ENCODE measurements around the gene SCN3A. TPM values are rescaled to one million over a fixed set of nuclear protein-coding genes. Genes with fewer than 3 reads are reported as not detected.

SCN3A gene
- total and polyA plus RNA-seq, 4 donors: 0.06 to 2.3 (median 0.43) TPM

DNA sequence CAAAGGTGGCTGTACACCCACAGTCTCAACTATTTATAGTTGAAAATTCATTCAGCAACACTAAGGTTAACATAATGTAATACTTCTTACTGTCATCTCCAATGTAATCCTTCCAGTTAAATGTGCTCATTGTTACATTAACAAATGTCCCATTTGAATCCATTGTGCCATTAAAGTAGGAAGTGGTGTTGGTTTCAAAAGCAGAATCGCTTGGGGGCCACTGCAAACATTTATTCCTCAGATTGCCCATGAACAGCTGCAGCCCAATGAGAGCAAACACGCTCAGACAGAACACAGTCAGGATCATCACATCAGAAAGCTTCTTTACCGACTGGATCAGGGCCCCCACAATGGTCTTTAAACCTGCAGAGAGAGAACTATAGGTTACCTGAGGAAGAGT is 41.4 kb downstream of the SCN3A start:
- H3K27ac ChIP-seq (ENCODE audit: low read depth in 1 of 2, low read length in 1 of 2): no peak overlapping the region
- ATAC-seq (ENCODE audit: insufficient read depth, low FRiP score) (no peak), DNase-seq (no peak)
- no peak overlapping the region for H3K4me3 ChIP-seq
- H3K4me1 ChIP-seq (ENCODE audit: control insufficient read depth in 5 of 5, insufficient read depth in 5 of 5, low read length in 5 of 5): no peaks in the 10 kb centered on the region
- no peaks in the 10 kb centered on the region for H3K27me3 ChIP-seq (ENCODE audit: control insufficient read depth in 3 of 3, insufficient read depth in 3 of 3, low read length in 2 of 3)
- H3K9me3 ChIP-seq (ENCODE audit: control insufficient read depth in 4 of 4, insufficient read depth in 3 of 4, low read length in 3 of 4): no peaks in the 10 kb centered on the region
- TF ChIP-seq, protein P1, sequence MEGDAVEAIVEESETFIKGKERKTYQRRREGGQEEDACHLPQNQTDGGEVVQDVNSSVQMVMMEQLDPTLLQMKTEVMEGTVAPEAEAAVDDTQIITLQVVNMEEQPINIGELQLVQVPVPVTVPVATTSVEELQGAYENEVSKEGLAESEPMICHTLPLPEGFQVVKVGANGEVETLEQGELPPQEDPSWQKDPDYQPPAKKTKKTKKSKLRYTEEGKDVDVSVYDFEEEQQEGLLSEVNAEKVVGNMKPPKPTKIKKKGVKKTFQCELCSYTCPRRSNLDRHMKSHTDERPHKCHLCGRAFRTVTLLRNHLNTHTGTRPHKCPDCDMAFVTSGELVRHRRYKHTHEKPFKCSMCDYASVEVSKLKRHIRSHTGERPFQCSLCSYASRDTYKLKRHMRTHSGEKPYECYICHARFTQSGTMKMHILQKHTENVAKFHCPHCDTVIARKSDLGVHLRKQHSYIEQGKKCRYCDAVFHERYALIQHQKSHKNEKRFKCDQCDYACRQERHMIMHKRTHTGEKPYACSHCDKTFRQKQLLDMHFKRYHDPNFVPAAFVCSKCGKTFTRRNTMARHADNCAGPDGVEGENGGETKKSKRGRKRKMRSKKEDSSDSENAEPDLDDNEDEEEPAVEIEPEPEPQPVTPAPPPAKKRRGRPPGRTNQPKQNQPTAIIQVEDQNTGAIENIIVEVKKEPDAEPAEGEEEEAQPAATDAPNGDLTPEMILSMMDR (IDR thresholded peaks at IDR 0.05; ENCODE audit: control extremely low read depth, extremely low read depth): no peak
- 84 to 85% methylated on average over 3 of the region's 3 CpGs for WGBS, 2 donors
- no peak overlapping the region for H3K9ac ChIP-seq (ENCODE audit: insufficient read depth in 1 of 2, low read length in 2 of 2)
- H3K36me3 ChIP-seq (ENCODE audit: control insufficient read depth in 4 of 4, insufficient read depth in 4 of 4, low read length in 4 of 4): no peaks in the 10 kb centered on the region

- no peaks in the 10 kb centered on the region for H3K36me3 ChIP-seq (ENCODE audit: control insufficient read depth in 4 of 4, insufficient read depth in 4 of 4, low read length in 4 of 4)
- H3K27me3 ChIP-seq (ENCODE audit: control insufficient read depth in 3 of 3, insufficient read depth in 3 of 3, low read length in 2 of 3): no peaks in the 10 kb centered on the region
- no peak overlapping the region for H3K9ac ChIP-seq (ENCODE audit: insufficient read depth in 1 of 2, low read length in 2 of 2)
- WGBS, 2 donors: 63 to 82% methylated on average over 2 of the region's 2 CpGs
- no peak overlapping the region for H3K4me3 ChIP-seq
- no peaks in the 10 kb centered on the region for H3K4me1 ChIP-seq (ENCODE audit: control insufficient read depth in 5 of 5, insufficient read depth in 5 of 5, low read length in 5 of 5)
- ATAC-seq (ENCODE audit: insufficient read depth, low FRiP score) (no peak), DNase-seq (no peak)
- TF ChIP-seq, protein P1 (IDR thresholded peaks at IDR 0.05; ENCODE audit: control extremely low read depth, extremely low read depth): no peak
- no peaks in the 10 kb centered on the region for H3K9me3 ChIP-seq (ENCODE audit: control insufficient read depth in 4 of 4, insufficient read depth in 3 of 4, low read length in 3 of 4)
- no peak overlapping the region for H3K27ac ChIP-seq (ENCODE audit: low read depth in 1 of 2, low read length in 1 of 2)
These were observed 42.3 kb downstream of the SCN3A start for GRCh38 chr2:165161510-165161909.

GRCh38 chr2:165157160-165157559 is 46.7 kb downstream of the SCN3A start:
- WGBS, 2 donors: 94 to 96% methylated on average over 4 of the region's 4 CpGs
- Histone ChIP-seq H3K9ac (ENCODE audit: insufficient read depth in 1 of 2, low read length in 2 of 2) (no peak overlapping the region), H3K36me3 (ENCODE audit: control insufficient read depth in 4 of 4, insufficient read depth in 4 of 4, low read length in 4 of 4) (no peaks in the 10 kb centered on the region), H3K27me3 (ENCODE audit: control insufficient read depth in 3 of 3, insufficient read depth in 3 of 3, low read length in 2 of 3) (no peaks in the 10 kb centered on the region), H3K9me3 (ENCODE audit: control insufficient read depth in 4 of 4, insufficient read depth in 3 of 4, low read length in 3 of 4) (no peaks in the 10 kb centered on the region), H3K4me3 (no peak overlapping the region), H3K27ac (ENCODE audit: low read depth in 1 of 2, low read length in 1 of 2) (no peak overlapping the region), H3K4me1 (ENCODE audit: control insufficient read depth in 5 of 5, insufficient read depth in 5 of 5, low read length in 5 of 5) (no peaks in the 10 kb centered on the region)
- DNase-seq: no peak
- TF ChIP-seq, protein P1 (IDR thresholded peaks at IDR 0.05; ENCODE audit: control extremely low read depth, extremely low read depth): no peak
- no peak for ATAC-seq (ENCODE audit: insufficient read depth, low FRiP score)

- no peaks in the 10 kb centered on the region for H3K27me3 ChIP-seq (ENCODE audit: control insufficient read depth in 3 of 3, insufficient read depth in 3 of 3, low read length in 2 of 3)
- 88 to 93% methylated on average over 2 of the region's 2 CpGs for WGBS, 2 donors
- no peak overlapping the region for H3K27ac ChIP-seq (ENCODE audit: low read depth in 1 of 2, low read length in 1 of 2)
- TF ChIP-seq, protein P1 (IDR thresholded peaks at IDR 0.05; ENCODE audit: control extremely low read depth, extremely low read depth): no peak
- no peaks in the 10 kb centered on the region for H3K36me3 ChIP-seq (ENCODE audit: control insufficient read depth in 4 of 4, insufficient read depth in 4 of 4, low read length in 4 of 4)
- DNase-seq (no peak), ATAC-seq (ENCODE audit: insufficient read depth, low FRiP score) (no peak)
- no peak overlapping the region for H3K4me3 ChIP-seq
- no peak overlapping the region for H3K9ac ChIP-seq (ENCODE audit: insufficient read depth in 1 of 2, low read length in 2 of 2)
- no peaks in the 10 kb centered on the region for H3K9me3 ChIP-seq (ENCODE audit: control insufficient read depth in 4 of 4, insufficient read depth in 3 of 4, low read length in 3 of 4)
- no peaks in the 10 kb centered on the region for H3K4me1 ChIP-seq (ENCODE audit: control insufficient read depth in 5 of 5, insufficient read depth in 5 of 5, low read length in 5 of 5)
These were observed 48.7 kb downstream of the SCN3A start for GRCh38 chr2:165155152-165155551.

All from lung (tissue), 12 donors.